Measurements from ENCODE around the gene MYDGF. TPM values are rescaled to one million over a fixed set of nuclear protein-coding genes. Genes with fewer than 3 reads are reported as not detected.
A peak's percentile ranks its signal among the peaks of the same experiment; 100 is the strongest.

The MYDGF gene
- total RNA-seq, 1 donor = 112 TPM

GRCh38 chr19:4633140-4633967, 36.8 kb downstream of the MYDGF start:
- no peak overlapping the region for H3K4me3 ChIP-seq (ENCODE audit: low read depth, low read length)
- DNase-seq (ENCODE audit: low read depth) = peak; percentile 61
- TF ChIP-seq CTCF (IDR thresholded peaks at IDR 0.05; ENCODE audit: insufficient read depth, low read length) = peak; percentile 81

GRCh38 chr19:4624733-4625362, 45.3 kb downstream of the MYDGF start:
- no peak overlapping the region for H3K4me3 ChIP-seq (ENCODE audit: low read depth, low read length)
- peak; percentile 36 for DNase-seq (ENCODE audit: low read depth)
- TF ChIP-seq CTCF (IDR thresholded peaks at IDR 0.05; ENCODE audit: insufficient read depth, low read length) = peak; percentile 52

GRCh38 chr19:4624301-4624700, 45.8 kb downstream of the MYDGF start:
- H3K4me3 ChIP-seq (ENCODE audit: low read depth, low read length) = no peak overlapping the region
- no peak for TF ChIP-seq CTCF (IDR thresholded peaks at IDR 0.05; ENCODE audit: insufficient read depth, low read length)

GRCh38 chr19:4622695-4623421, 47.3 kb downstream of the MYDGF start:
- no peak overlapping the region for H3K4me3 ChIP-seq (ENCODE audit: low read depth, low read length)
- DNase-seq (ENCODE audit: low read depth) = peak; percentile 7
- peak; percentile 29 for TF ChIP-seq CTCF (IDR thresholded peaks at IDR 0.05; ENCODE audit: insufficient read depth, low read length)

More at GRCh38 chr19:4624301-4624700, 45.8 kb downstream of the MYDGF start:
- DNase-seq (ENCODE audit: low read depth) = no peak

- H3K4me3 ChIP-seq (ENCODE audit: low read depth, low read length) = no peak overlapping the region
- no peak for DNase-seq (ENCODE audit: low read depth)
- TF ChIP-seq CTCF (IDR thresholded peaks at IDR 0.05; ENCODE audit: insufficient read depth, low read length) = no peak
Measured at GRCh38 chr19:4620675-4621074, 49.5 kb downstream of the MYDGF start.

GRCh38 chr19:4619668-4620294, 50.4 kb downstream of the MYDGF start:
- TF ChIP-seq CTCF (IDR thresholded peaks at IDR 0.05; ENCODE audit: insufficient read depth, low read length) = no peak
- no peak for DNase-seq (ENCODE audit: low read depth)
- H3K4me3 ChIP-seq (ENCODE audit: low read depth, low read length) = no peak overlapping the region

Measured in fibroblast of the aortic adventitia (primary cell).